NT2/D1 (cell line): Measurements from ENCODE around the gene LAMC3.

Experiments used
- SUZ12 ChIP-seq: IDR thresholded peaks from 2 replicates; pipeline ENCODE4 v1.6.1; 2011; ENCODE audit not compliant: insufficient read length, insufficient read depth; ENCODE audit errors: extremely low read depth
- YY1 ChIP-seq: IDR thresholded peaks from 2 replicates; pipeline ENCODE4 v1.6.1; 2011; ENCODE audit not compliant: insufficient read length, insufficient read depth
- ZNF274 ChIP-seq: IDR thresholded peaks from 2 replicates; pipeline ENCODE4 v1.6.1; 2011; ENCODE audit warnings: mild to moderate bottlenecking, low read depth, low read length

- no peak for TF ChIP-seq ZNF274
- TF ChIP-seq YY1 = no peak
- no peak for TF ChIP-seq SUZ12
These were observed 11.6 kb upstream of the LAMC3 start for GRCh38 chr9:130997395-130997684.
